Measurements from ENCODE around the gene TMPRSS6.

The TMPRSS6 gene

DNA sequence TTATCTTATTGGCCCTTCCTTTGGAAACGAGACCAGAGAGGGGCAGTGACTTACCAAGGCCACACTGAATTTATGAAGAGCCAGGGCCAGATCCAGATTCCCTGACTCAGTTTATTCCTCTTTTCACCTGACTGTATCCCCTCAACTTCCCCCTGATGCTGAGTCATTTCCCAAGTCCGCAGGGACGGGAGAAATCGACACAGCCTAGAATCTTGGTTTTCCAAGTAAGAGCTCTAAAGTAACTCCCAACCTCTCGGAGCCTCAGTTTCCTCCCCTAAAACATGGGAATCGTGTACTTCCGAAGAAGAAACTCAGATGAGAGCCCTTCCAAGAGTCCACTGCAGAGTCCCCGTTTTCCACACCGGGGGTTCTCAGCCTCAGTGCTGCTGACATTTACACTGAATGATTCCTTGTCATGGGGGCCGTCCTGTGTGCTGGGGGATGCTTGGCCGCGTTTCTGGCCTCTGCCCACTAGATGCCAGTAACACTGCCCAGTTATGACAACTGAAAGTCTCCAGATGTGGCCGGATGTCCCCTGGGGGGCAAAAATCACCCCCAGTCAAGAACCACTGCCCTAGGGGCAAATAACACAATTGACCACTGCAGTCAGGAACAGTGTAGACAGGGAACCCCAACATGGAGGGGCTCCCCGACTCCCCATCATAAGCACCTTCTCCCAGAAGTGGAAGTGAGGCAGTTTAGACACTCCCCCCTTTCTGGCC lies 78.8 kb downstream of the TMPRSS6 start:
- DNase-seq (ENCODE audit: low read depth): no peak
- no peak overlapping the region for H3K4me3 ChIP-seq (ENCODE audit: low read length)
- TF ChIP-seq, protein P1, sequence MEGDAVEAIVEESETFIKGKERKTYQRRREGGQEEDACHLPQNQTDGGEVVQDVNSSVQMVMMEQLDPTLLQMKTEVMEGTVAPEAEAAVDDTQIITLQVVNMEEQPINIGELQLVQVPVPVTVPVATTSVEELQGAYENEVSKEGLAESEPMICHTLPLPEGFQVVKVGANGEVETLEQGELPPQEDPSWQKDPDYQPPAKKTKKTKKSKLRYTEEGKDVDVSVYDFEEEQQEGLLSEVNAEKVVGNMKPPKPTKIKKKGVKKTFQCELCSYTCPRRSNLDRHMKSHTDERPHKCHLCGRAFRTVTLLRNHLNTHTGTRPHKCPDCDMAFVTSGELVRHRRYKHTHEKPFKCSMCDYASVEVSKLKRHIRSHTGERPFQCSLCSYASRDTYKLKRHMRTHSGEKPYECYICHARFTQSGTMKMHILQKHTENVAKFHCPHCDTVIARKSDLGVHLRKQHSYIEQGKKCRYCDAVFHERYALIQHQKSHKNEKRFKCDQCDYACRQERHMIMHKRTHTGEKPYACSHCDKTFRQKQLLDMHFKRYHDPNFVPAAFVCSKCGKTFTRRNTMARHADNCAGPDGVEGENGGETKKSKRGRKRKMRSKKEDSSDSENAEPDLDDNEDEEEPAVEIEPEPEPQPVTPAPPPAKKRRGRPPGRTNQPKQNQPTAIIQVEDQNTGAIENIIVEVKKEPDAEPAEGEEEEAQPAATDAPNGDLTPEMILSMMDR (conservative IDR thresholded peaks at IDR 0.05; ENCODE audit: low read length): no peak

DNA sequence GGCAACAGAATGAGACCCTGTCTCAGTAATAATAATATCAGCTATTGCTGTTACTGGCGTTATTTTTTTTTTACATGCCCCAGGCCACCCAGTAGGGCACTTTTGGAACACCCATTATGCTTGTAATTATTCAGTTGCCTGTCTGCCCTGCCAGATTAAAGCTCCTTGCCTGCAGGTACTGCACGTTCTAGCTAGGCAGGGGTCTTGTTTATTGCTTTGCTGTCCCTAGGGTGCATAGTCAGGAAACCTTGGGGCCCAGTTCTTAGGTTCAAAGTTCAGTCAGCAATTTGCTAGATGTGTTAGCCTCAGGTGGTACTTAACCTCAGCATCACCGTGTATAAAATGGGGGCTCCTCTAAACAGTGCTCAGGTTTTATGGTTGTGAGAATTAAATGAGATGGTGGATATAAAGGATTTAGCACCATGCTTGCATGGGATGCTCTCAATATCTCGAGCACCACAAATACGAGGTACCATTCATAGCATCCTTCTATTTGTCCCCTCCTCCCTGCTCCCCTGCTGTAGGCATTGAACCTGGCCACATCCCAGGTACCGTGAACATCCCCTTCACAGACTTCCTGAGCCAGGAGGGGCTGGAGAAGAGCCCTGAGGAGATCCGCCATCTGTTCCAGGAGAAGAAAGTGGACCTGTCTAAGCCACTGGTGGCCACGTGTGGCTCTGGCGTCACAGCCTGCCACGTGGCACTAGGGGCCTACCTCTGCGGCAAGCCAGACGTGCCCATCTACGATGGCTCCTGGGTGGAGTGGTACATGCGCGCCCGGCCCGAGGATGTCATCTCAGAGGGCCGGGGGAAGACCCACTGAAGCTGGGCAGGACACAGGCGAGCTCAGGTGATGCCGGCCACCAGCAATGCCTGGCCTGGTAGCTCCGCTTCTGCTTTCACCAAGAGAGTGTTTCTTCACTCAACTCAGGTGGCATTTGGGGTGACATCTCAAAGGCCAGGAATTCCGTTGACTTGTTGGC lies 80.5 kb downstream of the TMPRSS6 start:
- H3K4me3 ChIP-seq (ENCODE audit: low read length): no peak overlapping the region
- no peak for DNase-seq (ENCODE audit: low read depth)
- TF ChIP-seq, protein P1 (conservative IDR thresholded peaks at IDR 0.05; ENCODE audit: low read length): no peak

DNA sequence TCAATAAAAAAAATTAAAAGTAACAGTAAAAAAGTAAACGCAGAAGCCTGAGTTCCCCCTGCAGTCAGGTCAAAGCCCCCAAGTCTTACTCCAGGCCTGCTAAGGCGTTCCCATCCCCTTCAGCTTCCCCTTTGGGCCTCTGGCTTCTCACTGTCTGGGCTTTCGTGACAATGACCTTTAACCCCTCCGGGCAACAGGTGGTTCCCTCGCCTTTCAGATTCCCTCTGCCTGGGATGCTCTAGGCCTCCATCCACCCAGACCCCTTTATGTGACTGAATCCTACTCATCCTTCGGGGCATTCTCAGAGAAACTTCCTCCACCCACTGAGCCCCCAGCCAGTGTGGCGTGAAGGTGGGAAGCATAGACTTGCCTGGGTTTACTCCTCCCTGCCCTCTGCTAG lies 82.0 kb downstream of the TMPRSS6 start:
- no peak for DNase-seq (ENCODE audit: low read depth)
- no peak overlapping the region for H3K4me3 ChIP-seq (ENCODE audit: low read length)
- TF ChIP-seq, protein P1 (conservative IDR thresholded peaks at IDR 0.05; ENCODE audit: low read length): no peak

DNA sequence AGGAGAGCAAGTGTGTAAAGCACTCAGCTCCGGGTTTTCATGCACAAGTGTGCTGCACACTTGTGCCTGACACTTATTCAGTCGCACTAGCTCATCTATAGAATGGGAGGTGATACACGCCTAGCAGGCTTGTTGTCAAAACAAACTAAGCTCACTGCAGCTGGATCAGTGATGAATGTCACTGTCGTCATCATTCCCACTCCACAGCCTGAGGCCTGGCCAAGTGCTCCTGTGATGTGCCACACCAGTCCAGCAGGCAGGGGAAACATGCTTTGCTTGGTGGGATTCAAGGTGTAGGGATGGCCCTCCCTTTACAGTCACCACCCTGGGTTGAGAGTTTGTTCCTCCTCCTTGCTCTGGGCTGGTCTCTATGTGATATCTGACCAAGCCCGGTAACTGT lies 83.2 kb downstream of the TMPRSS6 start:
- H3K4me3 ChIP-seq (ENCODE audit: low read length): no peak overlapping the region
- TF ChIP-seq, protein P1 (conservative IDR thresholded peaks at IDR 0.05; ENCODE audit: low read length): no peak
- no peak for DNase-seq (ENCODE audit: low read depth)

DNA sequence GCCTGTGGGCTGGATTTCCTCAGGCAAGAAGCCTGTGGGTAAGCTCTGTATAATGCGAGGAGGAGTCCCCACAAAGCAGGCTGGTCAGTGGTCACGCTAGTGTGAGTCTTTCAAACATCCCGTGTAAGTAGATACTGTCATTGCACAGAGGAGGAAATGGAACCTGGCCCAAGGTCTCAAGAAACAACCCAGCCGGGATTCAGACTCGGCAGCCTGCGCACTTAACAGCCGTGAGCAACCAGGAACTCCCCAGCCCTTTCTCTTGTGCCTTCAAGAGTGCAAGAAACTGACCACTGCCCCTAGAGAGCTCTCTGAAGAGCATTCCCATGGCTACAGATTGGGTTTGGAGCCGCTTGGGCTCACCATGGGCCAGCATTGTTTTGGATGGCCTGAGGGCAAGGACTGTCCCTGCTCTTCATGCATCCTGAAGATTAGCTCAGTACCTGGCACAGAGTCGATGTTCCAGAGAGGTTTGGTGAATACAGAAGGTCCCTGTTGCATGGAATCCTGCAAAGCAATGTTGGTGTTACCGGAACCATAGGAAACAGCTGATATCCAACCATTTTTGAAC lies 83.9 kb downstream of the TMPRSS6 start:
- no peak for DNase-seq (ENCODE audit: low read depth)
- no peak overlapping the region for H3K4me3 ChIP-seq (ENCODE audit: low read length)
- TF ChIP-seq, protein P1 (conservative IDR thresholded peaks at IDR 0.05; ENCODE audit: low read length): no peak

DNA sequence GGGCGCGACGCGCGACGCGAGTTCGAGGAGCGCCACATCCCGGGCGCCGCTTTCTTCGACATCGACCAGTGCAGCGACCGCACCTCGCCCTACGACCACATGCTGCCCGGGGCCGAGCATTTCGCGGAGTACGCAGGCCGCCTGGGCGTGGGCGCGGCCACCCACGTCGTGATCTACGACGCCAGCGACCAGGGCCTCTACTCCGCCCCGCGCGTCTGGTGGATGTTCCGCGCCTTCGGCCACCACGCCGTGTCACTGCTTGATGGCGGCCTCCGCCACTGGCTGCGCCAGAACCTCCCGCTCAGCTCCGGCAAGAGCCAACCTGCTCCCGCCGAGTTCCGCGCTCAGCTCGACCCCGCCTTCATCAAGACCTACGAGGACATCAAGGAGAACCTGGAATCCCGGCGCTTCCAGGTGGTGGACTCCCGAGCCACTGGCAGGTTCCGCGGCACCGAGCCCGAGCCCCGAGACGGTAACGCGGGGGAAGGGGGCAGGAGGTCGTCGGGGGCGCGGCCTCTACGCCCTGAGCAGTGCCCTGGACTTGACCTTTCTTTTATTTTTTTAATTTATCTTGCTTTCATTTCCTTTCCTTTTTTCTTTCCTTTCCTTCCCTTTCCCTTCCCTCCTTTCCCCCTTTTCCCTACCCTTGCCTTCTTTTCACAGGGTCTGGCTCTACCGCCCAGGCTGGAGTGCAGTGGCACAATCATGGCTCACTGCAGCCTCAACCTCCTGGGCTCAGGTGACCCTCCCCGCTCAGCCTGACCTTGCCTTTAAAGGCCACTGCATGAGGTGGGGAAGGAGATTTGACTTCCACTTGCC lies 85.0 kb downstream of the TMPRSS6 start:
- H3K4me3 ChIP-seq (ENCODE audit: low read length): no peak overlapping the region
- no peak for DNase-seq (ENCODE audit: low read depth)
- TF ChIP-seq, protein P1 (conservative IDR thresholded peaks at IDR 0.05; ENCODE audit: low read length): no peak
